Mucosa of gallbladder (tissue), 1 donor: ENCODE data around the gene STK32B. TPM values are rescaled to one million over a fixed set of nuclear protein-coding genes. Genes with fewer than 3 reads are reported as not detected.

Source experiments
- DNase-seq: peaks from one replicate; pipeline ENCODE4 v3.0.0-alpha.2; 2020; ENCODE audit warnings: low spot score
- total RNA-seq: library from RNA; stranded (reverse); gene quantifications from one replicate; pipeline ENCODE4 v1.2.1, GENCODE V29; 2021
- donor health status: DM: no; HTN: no; CAD: no.

Gene STK32B
- total RNA-seq, 1 donor from 2014 or later: 4.1 TPM

- no peak for DNase-seq
Observed at GRCh38 chr4:5067908-5068307, 16.6 kb downstream of the STK32B start.

- peak; percentile 51 for DNase-seq
Observed at GRCh38 chr4:5069901-5070300, 18.6 kb downstream of the STK32B start.

DNA sequence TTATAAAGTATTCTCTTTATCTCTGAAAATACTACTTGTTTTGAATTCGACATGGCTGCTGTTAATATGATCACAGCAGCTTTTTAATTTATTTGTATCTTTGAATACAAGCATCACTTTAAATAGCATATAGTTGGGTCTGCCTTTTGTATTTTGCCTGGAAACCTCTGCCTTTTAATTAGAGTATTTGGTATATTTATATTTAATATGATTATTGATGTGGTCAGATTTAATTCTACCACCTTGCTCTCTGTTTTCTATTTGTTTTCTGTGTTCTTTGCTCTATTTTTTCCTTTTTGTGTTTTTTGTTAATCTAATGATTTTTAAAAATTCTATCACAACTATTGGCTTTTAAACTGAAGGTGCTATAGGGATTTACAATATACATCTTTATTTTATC is 21.7 kb downstream of the STK32B start:
- DNase-seq: no peak

DNA sequence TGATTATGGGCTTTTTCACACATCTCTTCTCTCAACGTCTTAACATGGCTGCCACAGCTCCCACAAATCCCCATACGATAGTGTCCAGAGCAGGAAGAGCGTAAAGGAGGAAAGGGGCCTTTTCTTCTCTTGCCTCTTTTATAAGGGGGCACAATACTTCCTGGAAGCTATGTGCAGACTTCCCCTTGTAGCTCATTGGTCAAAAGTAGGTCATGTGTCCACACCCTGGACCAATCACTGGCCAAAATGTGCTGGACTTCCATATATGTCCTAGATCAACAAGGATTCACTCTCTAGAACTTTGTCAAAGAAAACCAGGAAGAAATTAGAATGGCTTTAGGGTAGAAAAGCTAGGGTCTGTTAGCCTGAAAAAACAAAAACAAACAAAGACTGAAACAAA is 26.7 kb downstream of the STK32B start:
- no peak for DNase-seq

DNA sequence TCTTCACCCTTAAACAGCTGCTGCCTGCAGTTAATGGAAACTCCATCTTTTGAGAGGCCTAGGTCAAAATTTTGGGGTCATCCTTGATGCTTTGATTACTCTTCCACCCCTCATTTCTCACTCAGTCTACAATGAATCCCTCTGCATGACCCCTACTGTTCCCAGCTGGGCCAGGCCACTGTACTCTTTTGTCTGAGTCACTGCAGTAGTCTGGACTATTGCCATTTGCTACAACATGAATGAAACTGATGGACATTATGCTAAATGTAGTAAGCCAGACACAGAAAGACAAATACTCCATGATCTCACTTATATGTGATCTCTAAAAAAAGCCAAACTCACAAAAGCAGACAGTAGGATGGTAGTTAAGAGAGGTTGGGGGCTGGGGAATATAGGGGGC is 28.3 kb downstream of the STK32B start:
- no peak for DNase-seq

DNA sequence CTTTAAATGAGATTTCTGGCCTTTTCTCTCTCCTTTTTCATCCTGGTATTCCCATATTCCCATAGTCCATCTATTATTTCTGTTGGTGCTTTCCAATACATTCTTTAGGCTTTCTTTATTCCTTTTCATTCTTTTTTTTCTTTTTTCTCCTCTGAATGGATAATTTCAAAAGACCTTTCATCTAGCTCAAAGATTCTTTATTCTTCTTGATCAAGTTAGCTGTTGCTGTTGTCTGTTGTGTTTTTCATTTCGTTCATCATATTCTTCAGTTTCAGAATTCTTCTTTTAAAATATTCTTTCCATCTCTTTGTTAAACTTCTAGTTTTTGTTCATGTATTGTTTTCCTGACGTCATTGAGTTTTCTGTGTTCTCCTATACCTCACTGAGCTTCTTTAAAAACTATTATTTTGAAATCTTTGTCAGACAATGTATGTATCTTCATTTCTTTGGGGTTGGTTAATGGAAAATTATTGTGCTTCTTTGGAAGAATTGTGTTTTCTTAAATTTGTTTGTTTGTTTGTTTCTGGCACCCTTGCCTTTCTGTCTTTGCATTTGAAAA is 30.2 kb downstream of the STK32B start:
- DNase-seq: no peak

- no peak for DNase-seq
Observed at GRCh38 chr4:5082376-5082775, 31.1 kb downstream of the STK32B start.

- DNase-seq: no peak
Observed at GRCh38 chr4:5084911-5085475, 33.7 kb downstream of the STK32B start.

GRCh38 chr4:5086535-5086934 is 35.3 kb downstream of the STK32B start:
- no peak for DNase-seq

DNA sequence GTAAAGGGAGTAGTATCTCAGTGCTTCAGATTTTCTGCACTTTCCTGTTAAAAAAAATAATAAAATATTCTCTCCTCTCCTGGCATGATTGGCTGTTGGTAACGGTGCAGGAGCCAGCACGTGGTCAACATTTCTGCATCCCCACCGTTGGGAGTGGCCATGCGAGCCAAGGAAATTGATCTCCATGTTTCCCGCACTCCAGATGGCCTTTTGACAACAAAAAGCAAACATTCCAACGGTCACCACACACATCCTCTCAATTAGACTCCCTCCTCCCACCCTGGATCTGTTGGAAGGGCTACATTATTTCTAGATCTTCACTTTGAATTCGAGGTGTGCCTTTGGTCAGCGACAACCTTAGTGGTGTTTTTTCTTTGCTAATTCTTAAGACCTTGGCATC is 45.0 kb downstream of the STK32B start:
- DNase-seq: no peak

DNA sequence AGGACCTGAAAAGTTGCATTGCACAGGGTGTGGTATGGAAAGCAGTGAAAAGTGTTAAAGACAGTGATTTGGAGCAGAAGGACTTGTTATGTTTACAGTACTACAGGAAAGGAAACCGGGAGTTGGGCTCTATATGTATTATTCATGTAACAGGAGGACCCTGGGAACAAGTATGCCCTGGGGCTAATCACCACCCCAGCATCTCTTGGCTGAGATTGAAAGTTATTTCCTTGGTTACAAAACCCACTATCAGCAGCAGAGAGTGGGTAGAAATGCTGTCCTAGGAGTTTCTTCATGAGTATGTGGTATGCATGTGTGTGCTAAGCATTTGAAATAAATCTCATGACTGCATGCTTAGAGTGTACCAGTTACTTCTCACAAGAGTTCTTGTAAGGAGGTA is 46.9 kb downstream of the STK32B start:
- no peak for DNase-seq

- no peak for DNase-seq
Observed at GRCh38 chr4:5100336-5100735, 49.1 kb downstream of the STK32B start.

GRCh38 chr4:5100986-5101385 is 49.7 kb downstream of the STK32B start:
- no peak for DNase-seq

GRCh38 chr4:5101571-5101970 is 50.3 kb downstream of the STK32B start:
- no peak for DNase-seq

DNA sequence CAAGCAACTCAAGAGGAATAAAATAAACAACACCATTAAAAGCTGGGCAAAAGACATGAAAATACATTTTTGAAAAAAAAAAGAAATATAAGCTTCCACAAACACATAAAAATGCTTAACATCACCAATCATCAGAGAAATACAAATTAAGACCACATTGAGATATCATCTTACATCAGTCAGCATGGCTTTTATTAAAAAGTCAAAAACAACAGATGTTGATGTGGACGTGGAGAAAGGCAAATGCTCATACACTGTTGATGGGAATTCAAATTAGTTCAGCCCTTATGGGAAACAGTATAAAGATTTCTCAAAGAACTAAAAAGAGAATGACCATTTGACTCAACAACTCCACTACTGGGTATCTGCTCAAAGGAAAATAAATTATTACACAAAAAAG is 59.6 kb downstream of the STK32B start:
- no peak for DNase-seq

GRCh38 chr4:5112333-5113095 is 61.2 kb downstream of the STK32B start:
- no peak for DNase-seq

- no peak for DNase-seq
Observed at GRCh38 chr4:5114950-5115349, 63.7 kb downstream of the STK32B start.

GRCh38 chr4:5118091-5118786 is 67.0 kb downstream of the STK32B start:
- DNase-seq: no peak

- DNase-seq: no peak
Observed at GRCh38 chr4:5118994-5119835, 67.9 kb downstream of the STK32B start.

- DNase-seq: no peak
Observed at GRCh38 chr4:5120067-5120466, 68.8 kb downstream of the STK32B start.

- DNase-seq: no peak
Observed at GRCh38 chr4:5120468-5120867, 69.2 kb downstream of the STK32B start.

GRCh38 chr4:5122114-5122513 is 70.8 kb downstream of the STK32B start:
- DNase-seq: no peak
